HUES48 (cell line): Measurements from ENCODE around the gene VEZF1.
"Not testable (repeated sequence)": the region's sequence is repeated elsewhere in the genome, so short reads cannot be mapped to it uniquely, and the experiment has no call there.

Experiments used
- H3K27ac ChIP-seq: one replicate; pipeline ENCODE4 v1.7.0; 2013; ENCODE audit warnings: low read depth, low read length, inconsistent platforms
- H3K27me3 ChIP-seq: 2 replicates; pipeline ENCODE4 v1.6.1; 2013; ENCODE audit warnings: mild to moderate bottlenecking, low read length; ENCODE audit not compliant: control insufficient read depth, insufficient read depth
- H3K36me3 ChIP-seq: 2 replicates; pipeline ENCODE4 v1.6.1; 2013; ENCODE audit warnings: low read length; ENCODE audit not compliant: control insufficient read depth, insufficient read depth
- H3K4me1 ChIP-seq: 2 replicates; pipeline ENCODE4 v1.6.1; 2013; ENCODE audit warnings: mild to moderate bottlenecking, low read length; ENCODE audit not compliant: control insufficient read depth, insufficient read depth
- H3K4me3 ChIP-seq: 2 replicates; pipeline ENCODE4 v1.5.1; 2013; ENCODE audit warnings: mild to moderate bottlenecking, low read depth, low read length
- H3K9ac ChIP-seq: 2 replicates; pipeline ENCODE4 v1.6.1; 2013; ENCODE audit warnings: mild to moderate bottlenecking, low read depth, low read length, moderate library complexity
- H3K9me3 ChIP-seq: 2 replicates; pipeline ENCODE4 v1.6.1; 2013; ENCODE audit warnings: low read length; ENCODE audit not compliant: control insufficient read depth, insufficient read depth

VEZF1 gene

DNA sequence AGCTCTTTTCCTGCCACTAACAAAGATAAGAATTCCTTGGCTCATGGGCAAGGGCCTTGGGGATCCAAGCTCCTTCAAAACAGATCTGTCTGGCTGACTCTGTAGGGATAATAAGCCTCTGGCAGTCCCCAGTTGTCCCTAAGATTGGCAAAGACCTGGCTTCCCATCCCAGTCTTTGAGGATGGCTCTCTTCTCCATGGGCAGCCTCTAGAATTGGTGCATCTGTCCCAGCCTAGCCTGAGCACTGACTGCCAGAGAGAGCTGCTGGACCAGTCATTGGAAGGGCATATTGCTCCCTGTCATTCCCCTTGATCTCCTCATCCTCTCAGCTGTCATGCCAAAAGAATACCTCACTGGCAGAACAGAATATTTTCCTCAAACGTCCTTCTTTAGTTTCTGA lies 19.6 kb downstream of the VEZF1 start:
- H3K4me3 ChIP-seq = no peak overlapping the region
- H3K27me3 ChIP-seq = no peaks in the 10 kb centered on the region
- H3K36me3 ChIP-seq = peaks cover 7% of the 10 kb centered on the region
- H3K27ac ChIP-seq = no peak overlapping the region
- H3K9me3 ChIP-seq = no peaks in the 10 kb centered on the region
- no peak overlapping the region for H3K9ac ChIP-seq
- H3K4me1 ChIP-seq = no peaks in the 10 kb centered on the region

DNA sequence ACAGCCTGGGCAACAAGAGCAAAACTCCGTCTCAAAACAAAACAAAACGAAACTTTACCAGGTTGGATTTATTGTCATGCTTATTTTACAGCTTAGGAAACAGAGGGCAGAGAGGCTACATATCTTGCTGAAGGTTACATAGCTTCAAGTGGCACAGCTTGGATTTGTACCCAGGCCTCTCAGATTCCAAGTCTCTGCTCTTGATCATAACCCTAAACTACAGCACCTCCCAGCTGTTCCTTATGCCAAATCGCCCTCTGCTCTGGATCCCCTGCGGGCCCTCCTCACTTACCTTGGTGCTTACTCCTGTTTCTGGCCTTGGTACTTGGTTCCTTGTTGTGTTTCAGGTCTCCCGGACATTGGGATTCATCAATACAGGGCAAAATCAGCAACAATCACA lies 21.2 kb downstream of the VEZF1 start:
- Histone ChIP-seq H3K27me3 (no peaks in the 10 kb centered on the region), H3K27ac (no peak overlapping the region), H3K36me3 (no peaks in the 10 kb centered on the region), H3K4me1 (no peaks in the 10 kb centered on the region), H3K9ac (no peak overlapping the region), H3K9me3 (no peaks in the 10 kb centered on the region), H3K4me3 (no peak overlapping the region)

DNA sequence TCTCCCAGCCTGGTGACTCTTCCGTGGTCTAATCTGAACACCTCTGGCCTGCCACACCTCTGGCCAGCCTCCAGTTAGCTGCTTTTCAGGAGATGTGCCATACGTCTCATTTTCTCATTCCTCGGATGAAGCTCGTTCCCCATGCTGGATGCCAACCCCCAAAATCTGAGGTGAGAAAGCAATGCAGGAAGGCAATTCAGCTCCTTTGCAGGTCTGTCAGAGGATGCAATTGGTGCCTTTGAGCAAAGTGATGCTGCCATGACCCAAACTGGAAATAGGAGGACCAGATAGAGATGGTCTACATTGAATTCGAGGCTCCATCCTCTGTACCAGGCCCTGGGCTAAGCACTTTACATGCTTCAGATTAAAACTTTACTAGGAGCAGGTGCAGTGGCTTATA lies 21.8 kb downstream of the VEZF1 start:
- H3K9ac ChIP-seq = no peak overlapping the region
- H3K27ac ChIP-seq = no peak overlapping the region
- H3K4me1 ChIP-seq = no peaks in the 10 kb centered on the region
- H3K36me3 ChIP-seq = no peaks in the 10 kb centered on the region
- no peaks in the 10 kb centered on the region for H3K27me3 ChIP-seq
- no peak overlapping the region for H3K4me3 ChIP-seq
- no peaks in the 10 kb centered on the region for H3K9me3 ChIP-seq

DNA sequence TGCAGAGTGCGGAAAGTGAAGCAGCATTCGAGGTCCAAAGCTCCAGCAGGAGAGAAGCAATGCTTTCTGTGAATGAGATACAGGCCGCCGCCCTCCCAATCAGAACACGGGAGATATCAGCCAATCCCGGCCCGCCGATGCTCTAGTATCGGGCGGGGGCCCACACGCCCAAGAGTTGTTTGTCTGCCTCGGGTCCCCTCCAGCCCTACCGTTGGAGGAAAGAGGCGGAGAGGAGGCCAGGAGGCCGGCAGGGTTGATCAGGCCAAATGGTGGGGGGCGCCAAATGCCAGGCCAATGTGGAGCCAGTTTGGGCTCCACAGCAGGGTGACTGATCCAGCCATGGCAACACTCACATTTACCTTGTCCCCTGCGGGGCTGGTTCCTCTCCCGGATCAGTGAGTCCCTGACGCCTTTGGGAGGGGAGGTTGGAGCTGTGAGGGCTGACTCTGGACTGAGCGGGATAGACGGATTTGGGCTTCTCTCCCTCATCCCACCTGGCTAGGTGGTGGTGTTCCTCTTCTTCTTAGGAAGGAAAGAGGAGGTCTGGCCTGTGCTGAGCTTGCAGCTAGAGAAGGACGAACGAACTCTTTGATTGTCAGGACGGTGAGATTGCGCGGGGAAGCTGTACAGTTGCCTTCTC lies 22.4 kb downstream of the VEZF1 start:
- Histone ChIP-seq H3K9ac (no peak overlapping the region), H3K9me3 (no peaks in the 10 kb centered on the region), H3K27ac (no peak overlapping the region), H3K36me3 (no peaks in the 10 kb centered on the region), H3K4me3 (no peak overlapping the region), H3K4me1 (no peaks in the 10 kb centered on the region), H3K27me3 (no peaks in the 10 kb centered on the region)

DNA sequence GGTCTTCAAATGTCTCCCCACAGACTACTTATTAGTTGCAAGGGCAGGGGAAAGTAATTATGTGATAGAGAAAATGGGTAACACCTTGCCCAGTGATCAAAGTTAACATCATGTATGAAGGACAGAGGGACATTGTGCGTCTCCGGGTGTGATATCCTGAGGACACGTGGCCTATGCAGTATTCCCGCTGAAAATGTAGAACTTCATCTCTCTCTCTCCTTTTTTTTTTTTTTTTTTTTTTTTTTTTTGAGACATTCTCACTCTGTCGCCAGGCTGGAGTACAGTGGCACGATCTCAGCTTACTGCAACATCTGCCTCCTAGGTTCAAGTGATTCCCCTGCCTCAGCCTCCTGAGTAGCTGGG lies 24.9 kb downstream of the VEZF1 start:
- Histone ChIP-seq H3K27me3 (no peaks in the 10 kb centered on the region), H3K4me1 (no peaks in the 10 kb centered on the region), H3K9ac (no peak overlapping the region), H3K4me3 (no peak overlapping the region), H3K27ac (no peak overlapping the region), H3K36me3 (no peaks in the 10 kb centered on the region), H3K9me3 (no peaks in the 10 kb centered on the region)

DNA sequence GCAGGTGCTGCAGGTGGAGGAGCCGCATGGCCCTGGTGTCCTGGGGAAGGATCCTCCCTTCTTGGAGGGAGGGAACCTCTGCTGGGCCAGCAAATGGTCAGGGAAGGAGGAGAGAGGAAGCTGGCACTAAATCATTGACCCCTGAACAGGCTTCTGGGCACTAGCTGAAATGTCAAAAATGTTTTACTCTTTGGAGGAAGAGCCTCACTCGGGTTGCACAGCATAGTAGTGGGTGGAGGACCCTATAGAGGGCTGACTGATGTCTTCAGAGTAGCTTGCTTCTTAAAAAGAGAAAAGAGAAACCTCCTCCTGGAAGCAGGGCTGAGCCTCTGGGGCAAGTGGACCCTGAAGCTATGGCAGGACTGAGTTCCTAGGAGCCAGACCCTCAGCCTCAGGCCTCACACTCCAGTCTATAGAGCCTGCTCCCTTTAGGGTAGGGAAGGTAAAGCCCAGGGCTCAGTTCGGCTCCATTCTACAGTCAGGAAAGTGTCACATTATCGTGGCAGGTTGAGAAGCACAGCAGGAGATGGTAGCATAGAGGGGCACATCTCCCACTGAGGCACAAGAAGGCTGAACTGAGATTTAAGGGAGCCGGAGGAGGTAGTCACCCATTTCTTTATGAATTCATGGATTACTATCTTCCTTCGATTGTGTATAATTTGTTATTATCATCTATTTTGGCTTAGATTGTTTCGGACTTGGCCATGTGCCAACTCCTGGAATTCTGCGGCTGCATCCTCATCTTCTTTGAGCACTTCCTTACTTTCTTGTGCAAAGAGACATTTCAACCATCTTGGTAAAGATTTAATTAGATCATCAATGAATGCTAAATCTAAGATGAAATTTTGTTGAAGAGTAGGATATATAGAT lies 25.5 kb downstream of the VEZF1 start:
- peaks cover 5% of the 10 kb centered on the region for H3K27me3 ChIP-seq
- no peaks in the 10 kb centered on the region for H3K4me1 ChIP-seq
- H3K9ac ChIP-seq = no peak overlapping the region

DNA sequence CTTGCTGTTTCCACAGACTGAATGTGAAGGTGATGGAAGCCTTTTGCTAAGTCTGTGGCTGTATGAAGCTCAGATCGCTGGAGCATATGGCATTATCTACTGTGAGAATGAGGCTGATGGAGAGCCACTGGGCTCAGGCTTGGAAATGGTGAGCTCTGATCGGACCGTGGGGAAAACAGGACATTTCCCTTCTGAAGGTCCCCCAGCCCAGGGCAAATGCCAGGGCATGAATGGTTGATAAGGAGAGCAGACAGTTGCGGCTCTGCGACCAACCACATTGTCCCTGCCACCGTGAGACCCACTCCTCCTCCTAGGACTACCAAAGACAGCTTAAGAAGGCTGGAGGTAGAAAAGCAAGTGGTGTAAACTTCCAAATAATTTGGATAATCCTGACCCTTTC lies 28.1 kb downstream of the VEZF1 start:
- Histone ChIP-seq H3K4me1 (peaks cover 13% of the 10 kb centered on the region), H3K27ac (no peak overlapping the region), H3K9ac (no peak overlapping the region), H3K27me3 (peaks cover 26% of the 10 kb centered on the region), H3K36me3 (no peaks in the 10 kb centered on the region), H3K4me3 (no peak overlapping the region), H3K9me3 (no peaks in the 10 kb centered on the region)

More for the DNA sequence above, 25.5 kb downstream of the VEZF1 start:
- Histone ChIP-seq H3K9me3 (no peaks in the 10 kb centered on the region), H3K4me3 (no peak overlapping the region), H3K36me3 (no peaks in the 10 kb centered on the region), H3K27ac (no peak overlapping the region)

DNA sequence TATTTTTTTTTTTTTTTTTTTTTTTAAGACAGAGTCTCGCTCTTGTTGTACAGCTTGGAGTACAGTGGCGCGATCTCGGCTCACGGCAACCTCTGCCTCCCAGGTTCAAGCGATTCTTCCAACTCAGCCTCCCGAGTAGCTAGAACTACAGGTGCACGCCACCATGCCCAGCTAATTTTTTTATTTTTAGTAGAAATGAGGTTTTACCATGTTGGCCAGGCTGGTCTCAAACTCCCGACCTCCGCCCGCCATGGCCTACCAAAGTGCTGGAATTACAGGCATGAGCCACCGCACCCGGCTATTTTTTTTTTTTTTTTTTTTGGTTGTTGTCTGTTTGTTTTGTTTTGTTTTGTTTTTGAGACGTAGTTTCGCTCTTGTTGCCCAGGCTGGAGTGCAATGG lies 29.7 kb downstream of the VEZF1 start:
- H3K36me3 ChIP-seq, H3K27ac ChIP-seq, H3K4me3 ChIP-seq, H3K9ac ChIP-seq, H3K9me3 ChIP-seq: not testable (repeated sequence)
- peaks cover 20% of the 10 kb centered on the region for H3K4me1 ChIP-seq
- H3K27me3 ChIP-seq = peaks cover 35% of the 10 kb centered on the region

DNA sequence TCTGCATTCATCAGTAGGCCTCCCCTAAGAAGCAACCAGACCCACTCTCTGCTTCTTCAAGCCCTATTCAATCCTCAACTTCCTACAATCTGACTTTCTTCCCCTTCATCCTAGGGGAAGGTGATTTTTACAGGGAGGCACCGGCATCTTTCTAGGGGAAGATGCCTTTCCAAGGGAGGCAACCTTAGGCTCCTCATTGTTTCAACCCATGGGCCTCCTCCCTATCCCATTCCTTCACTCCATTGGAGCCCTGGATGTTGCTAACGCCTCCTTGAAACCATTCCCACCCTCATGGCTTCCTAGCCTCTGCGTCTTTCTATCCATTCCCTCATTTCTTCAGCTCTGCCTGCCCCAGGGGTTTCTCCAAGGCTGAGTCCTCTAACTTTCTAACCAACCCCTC lies 30.2 kb downstream of the VEZF1 start:
- H3K4me3 ChIP-seq = no peak overlapping the region
- H3K4me1 ChIP-seq = peaks cover 20% of the 10 kb centered on the region
- H3K9me3 ChIP-seq = no peaks in the 10 kb centered on the region
- no peaks in the 10 kb centered on the region for H3K36me3 ChIP-seq
- no peak overlapping the region for H3K27ac ChIP-seq
- H3K9ac ChIP-seq = no peak overlapping the region
- peaks cover 40% of the 10 kb centered on the region for H3K27me3 ChIP-seq

DNA sequence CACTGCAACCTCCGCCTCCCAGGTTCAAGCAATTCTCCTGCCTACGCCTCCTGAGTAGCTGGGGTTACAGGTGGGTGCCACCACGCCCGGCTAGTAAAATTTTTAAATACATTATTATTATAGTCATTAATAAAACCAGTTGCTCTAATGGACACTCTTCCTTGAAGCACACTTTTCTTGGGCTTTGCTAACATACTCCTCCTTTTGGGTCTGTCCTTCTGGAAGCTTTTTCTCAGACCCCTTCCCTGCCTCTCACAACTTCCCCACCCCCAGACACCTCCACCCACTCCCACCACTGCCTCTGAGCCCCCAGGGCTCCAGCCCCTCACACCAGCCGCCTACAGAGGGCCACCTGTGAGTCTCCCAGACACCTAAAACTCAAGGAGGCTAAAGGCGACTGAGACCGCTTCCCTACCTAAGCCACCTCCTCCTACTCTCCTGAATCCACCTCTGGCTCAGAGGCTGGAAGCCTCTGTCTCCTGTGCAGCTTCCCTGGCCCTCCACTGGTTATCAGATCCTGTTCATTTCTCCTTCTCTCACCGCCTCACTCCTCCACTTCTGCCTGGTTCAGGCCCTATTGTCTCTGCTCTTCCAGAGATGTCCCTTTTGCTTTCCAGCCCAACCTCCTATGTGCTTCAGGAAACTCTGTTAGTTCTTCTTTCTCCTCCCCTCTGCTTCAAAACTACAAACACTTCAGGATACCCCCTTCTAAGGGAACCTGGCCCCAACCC lies 30.8 kb downstream of the VEZF1 start:
- Histone ChIP-seq H3K4me3 (no peak overlapping the region), H3K27me3 (peaks cover 41% of the 10 kb centered on the region), H3K36me3 (no peaks in the 10 kb centered on the region), H3K9ac (no peak overlapping the region), H3K4me1 (peaks cover 26% of the 10 kb centered on the region), H3K27ac (no peak overlapping the region), H3K9me3 (no peaks in the 10 kb centered on the region)
